Measurements from ENCODE around the gene VCAM1.

The VCAM1 gene

GRCh38 chr1:100700586-100700985, 19.0 kb upstream of the VCAM1 start:
- in situ Hi-C loops (cut with MboI; ENCODE audit: low sequenced_read_pairs, unreplicated experiment) = no loop called here
- DNase-seq (ENCODE audit: low spot score) = no peak
- TF ChIP-seq CTCF (IDR thresholded peaks at IDR 0.05; ENCODE audit: borderline replicate concordance, control extremely low read depth, extremely low read depth, insufficient read depth, missing control alignments) = no peak

- DNase-seq (ENCODE audit: low spot score) = no peak
- in situ Hi-C loops (cut with MboI; ENCODE audit: low sequenced_read_pairs, unreplicated experiment) = no loop called here
- no peak for TF ChIP-seq CTCF (IDR thresholded peaks at IDR 0.05; ENCODE audit: borderline replicate concordance, control extremely low read depth, extremely low read depth, insufficient read depth, missing control alignments)
Measured at GRCh38 chr1:100703052-100703451, 16.5 kb upstream of the VCAM1 start.

- TF ChIP-seq CTCF (IDR thresholded peaks at IDR 0.05; ENCODE audit: borderline replicate concordance, control extremely low read depth, extremely low read depth, insufficient read depth, missing control alignments) = no peak
- DNase-seq (ENCODE audit: low spot score) = no peak
- in situ Hi-C loops (cut with MboI; ENCODE audit: low sequenced_read_pairs, unreplicated experiment) = no loop called here
Measured at GRCh38 chr1:100703716-100704115, 15.8 kb upstream of the VCAM1 start.

- no peak for DNase-seq (ENCODE audit: low spot score)
- in situ Hi-C loops (cut with MboI; ENCODE audit: low sequenced_read_pairs, unreplicated experiment) = no loop called here
- TF ChIP-seq CTCF (IDR thresholded peaks at IDR 0.05; ENCODE audit: borderline replicate concordance, control extremely low read depth, extremely low read depth, insufficient read depth, missing control alignments) = no peak
Measured at GRCh38 chr1:100704473-100704872, 15.1 kb upstream of the VCAM1 start.

GRCh38 chr1:100706296-100706695, 13.2 kb upstream of the VCAM1 start:
- no peak for TF ChIP-seq CTCF (IDR thresholded peaks at IDR 0.05; ENCODE audit: borderline replicate concordance, control extremely low read depth, extremely low read depth, insufficient read depth, missing control alignments)
- in situ Hi-C loops (cut with MboI; ENCODE audit: low sequenced_read_pairs, unreplicated experiment) = no loop called here
- no peak for DNase-seq (ENCODE audit: low spot score)

GRCh38 chr1:100706856-100707255, 12.7 kb upstream of the VCAM1 start:
- no peak for TF ChIP-seq CTCF (IDR thresholded peaks at IDR 0.05; ENCODE audit: borderline replicate concordance, control extremely low read depth, extremely low read depth, insufficient read depth, missing control alignments)
- in situ Hi-C loops (cut with MboI; ENCODE audit: low sequenced_read_pairs, unreplicated experiment) = no loop called here
- DNase-seq (ENCODE audit: low spot score) = no peak

Data from GM13976 (cell line).